RCC 7860 (cell line): ENCODE results near the gene ITGBL1.
A peak's percentile ranks its signal among the peaks of the same experiment; 100 is the strongest.

Experiments used
- DNase-seq: peaks from one replicate; pipeline ENCODE4 v3.0.0-alpha.2; 2015; ENCODE audit warnings: low spot score
- FAIRE-seq: peaks from 2 replicates; lab custom pipeline; 2012; peaks lifted over from hg19 to GRCh38; lab: Jason Lieb, UNC

The ITGBL1 gene

GRCh38 chr13:101730420-101731000, 278.0 kb downstream of the ITGBL1 start:
- DNase-seq: no peak

GRCh38 chr13:101736566-101736965, 284.1 kb downstream of the ITGBL1 start:
- DNase-seq (no peak), FAIRE-seq (no peak)

More at GRCh38 chr13:101730420-101731000, 278.0 kb downstream of the ITGBL1 start:
- peak; percentile 44 for FAIRE-seq

- DNase-seq (no peak), FAIRE-seq (no peak)
Observed at GRCh38 chr13:101738336-101738735, 285.9 kb downstream of the ITGBL1 start.

- peak; percentile 93 for FAIRE-seq
- DNase-seq: peak; percentile 57
Observed at GRCh38 chr13:101739382-101740178, 287.1 kb downstream of the ITGBL1 start.

GRCh38 chr13:101746513-101746912, 294.0 kb downstream of the ITGBL1 start:
- DNase-seq (no peak), FAIRE-seq (no peak)

- peak; percentile 23 for DNase-seq
- FAIRE-seq: peak; percentile 89
Observed at GRCh38 chr13:101747039-101747438, 294.6 kb downstream of the ITGBL1 start.

- no peak for FAIRE-seq
- DNase-seq: no peak
Observed at GRCh38 chr13:101749584-101749983, 297.1 kb downstream of the ITGBL1 start.

- DNase-seq (no peak), FAIRE-seq (no peak)
Observed at GRCh38 chr13:101751488-101751887, 299.0 kb downstream of the ITGBL1 start.

GRCh38 chr13:101752432-101752831, 300.0 kb downstream of the ITGBL1 start:
- DNase-seq (no peak), FAIRE-seq (no peak)

GRCh38 chr13:101755228-101755887, 302.9 kb downstream of the ITGBL1 start:
- FAIRE-seq (no peak), DNase-seq (no peak)

- peak; percentile 70 for FAIRE-seq
- DNase-seq: peak; percentile 25
Observed at GRCh38 chr13:101757446-101758039, 305.1 kb downstream of the ITGBL1 start.

GRCh38 chr13:101763191-101763590, 310.7 kb downstream of the ITGBL1 start:
- DNase-seq (no peak), FAIRE-seq (no peak)
